GM12878 (cell line): ENCODE results near the gene DOK7. TPM values are rescaled to one million over a fixed set of nuclear protein-coding genes. Genes with fewer than 3 reads are reported as not detected.

Experiments used
- ATAC-seq: fragments of 200-7000 bp; cut with Tn5 transposase; 3 replicates; pipeline ENCODE4 v1.9.1; 2020; ENCODE audit warnings: mild to moderate bottlenecking, moderate library complexity
- BruUV-seq: library from RNA; stranded (reverse); fragments of 400-500 nt; replicated peaks from 2 replicates; lab custom pipeline; 2021; lab: Mats Ljungman, UMichigan
- CTCF ChIA-PET: fragments of 300-600 bp; sonication (Branson Sonifier 250); formaldehyde crosslinking; extraction: SDS; loops from one replicate; lab custom pipeline; 2021; ENCODE audit warnings: inconsistent platforms; lab: Yijun Ruan, JAX
- POLR2A ChIA-PET: fragments of 350-600 bp; formaldehyde crosslinking; extraction: SDS; loops from one replicate; lab custom pipeline; 2021; ENCODE audit warnings: inconsistent platforms; lab: Charles Lee
- RAD21 ChIA-PET: fragments of 300-600 bp; sonication (Branson Sonifier 250); formaldehyde crosslinking; loops from one replicate; lab custom pipeline; 2023; ENCODE audit warnings: antibody characterized with exemption; ENCODE audit not compliant: unreplicated experiment; lab: Charles Lee
- SMC1A ChIA-PET: fragments of 300-600 bp; sonication (Branson Sonifier 250); formaldehyde crosslinking; loops from one replicate; lab custom pipeline; 2023; ENCODE audit not compliant: unreplicated experiment, uncharacterized antibody; lab: Charles Lee
- DNase-seq: peaks from one replicate; pipeline ENCODE4 v3.0.0-alpha.2; 2011; ENCODE audit warnings: low read depth, low spot score
- FAIRE-seq: peaks from 3 replicates; lab custom pipeline; 2011; peaks lifted over from hg19 to GRCh38; lab: Jason Lieb, UNC
- H2AFZ ChIP-seq: 2 replicates; pipeline ENCODE4 v1.6.0; 2011; ENCODE audit warnings: low read depth, low read length, control low read depth; ENCODE audit not compliant: control insufficient read depth
- H3K27ac ChIP-seq: 2 replicates; pipeline ENCODE4 v1.5.1; 2011; ENCODE audit warnings: control low read depth; ENCODE audit not compliant: control insufficient read depth, insufficient read depth
- H3K27me3 ChIP-seq, 2 experiments: replicated peaks in 1 of 2; 2 replicates each; pipeline versions ENCODE4 v1.6.0 to v1.6.1; 2011; ENCODE audit warnings: low read length in 1 of 2; ENCODE audit not compliant: control insufficient read depth in 2 of 2, insufficient read depth in 2 of 2
- H3K36me3 ChIP-seq, 2 experiments: 2 replicates each; pipeline ENCODE4 v1.5.1; 2011; ENCODE audit warnings: low read length in 1 of 2; ENCODE audit not compliant: control insufficient read depth in 2 of 2, insufficient read depth in 2 of 2
- H3K4me1 ChIP-seq: 2 replicates; pipeline ENCODE4 v1.6.1; 2011; ENCODE audit warnings: mild to moderate bottlenecking, low read length, moderate library complexity, mixed read lengths; ENCODE audit not compliant: control insufficient read depth, insufficient read depth
- H3K4me2 ChIP-seq: 2 replicates; pipeline ENCODE4 v1.6.0; 2011; ENCODE audit warnings: control low read depth; ENCODE audit not compliant: control insufficient read depth, insufficient read depth
- H3K4me3 ChIP-seq: fragments of 200-600 bp; sonication (generic); 2 replicates; pipeline ENCODE4 v1.5.1; 2016
- H3K79me2 ChIP-seq: 2 replicates; pipeline ENCODE4 v1.6.0; 2011; ENCODE audit warnings: low read length; ENCODE audit not compliant: control insufficient read depth, insufficient read depth
- H3K9ac ChIP-seq: 2 replicates; pipeline ENCODE4 v1.8.0; 2011; ENCODE audit warnings: low read length, control low read depth, mixed read lengths; ENCODE audit not compliant: control insufficient read depth, insufficient read depth
- H3K9me3 ChIP-seq: replicated peaks from 3 replicates; pipeline ENCODE4 v1.5.1; 2011; ENCODE audit warnings: mild to moderate bottlenecking, low read length; ENCODE audit not compliant: control insufficient read depth, insufficient read depth
- H4K20me1 ChIP-seq: 2 replicates; pipeline ENCODE4 v1.6.0; 2011; ENCODE audit not compliant: control insufficient read depth, insufficient read depth
- CREB1 ChIP-seq: IDR thresholded peaks from 2 replicates; pipeline ENCODE4 v1.6.1; 2012; ENCODE audit warnings: low read depth, mild to moderate bottlenecking, inconsistent platforms
- GABPA ChIP-seq: IDR thresholded peaks from 2 replicates; pipeline ENCODE4 v1.6.1; 2014; ENCODE audit warnings: antibody characterized with exemption, low read depth, mild to moderate bottlenecking, inconsistent platforms
- LARP7 ChIP-seq: fragments of 450-650 bp; IDR thresholded peaks from 2 replicates; pipeline ENCODE4 v1.6.1; 2017; ENCODE audit warnings: mild to moderate bottlenecking
- MEF2A ChIP-seq: IDR thresholded peaks from 2 replicates; pipeline ENCODE4 v1.6.1; 2011; ENCODE audit warnings: low read depth, mild to moderate bottlenecking, low read length, moderate library complexity; ENCODE audit not compliant: insufficient read depth
- MYB ChIP-seq: fragments of 150-350 bp; IDR thresholded peaks from 2 replicates; pipeline ENCODE4 v1.6.1; 2014; ENCODE audit warnings: mild to moderate bottlenecking, low read depth, low read length, borderline replicate concordance
- SUPT20H ChIP-seq: IDR thresholded peaks from 2 replicates; pipeline ENCODE4 v1.6.1; 2011; ENCODE audit warnings: low read depth, mild to moderate bottlenecking, low read length, moderate library complexity, borderline replicate concordance; ENCODE audit not compliant: control insufficient read depth
- WGBS: methylation state at CpG from one replicate; pipeline ENCODE4 v1.1.6; 2016; ENCODE audit warnings: low lambda C conversion rate; ENCODE audit not compliant: insufficient replicate concordance, insufficient coverage; ENCODE audit errors: missing lambda C conversion rate; 5-methylcytosine and 5-hydroxymethylcytosine counted together
- in situ Hi-C: fragments of 300-500 bp; cut with MboI; formaldehyde crosslinking; loops from 9 replicates; pipeline ENCODE4 v1.14.3; 2018; ENCODE audit warnings: mixed read lengths
- intact Hi-C: fragments of 100-400 bp; cut with micrococcal nuclease; formaldehyde crosslinking; loops from one replicate; pipeline ENCODE4 v1.14.2; 2022; ENCODE audit not compliant: unreplicated experiment
- polyA plus RNA-seq, 11 experiments: library from polyadenylated mRNA; depleted of rRNA in 4 of 11; unstranded in 6 of 11; stranded (reverse) in 5 of 11; fragments of >200 nt; fragmentation: Nextera tagmentation in 4 of 11; fragmentation: Illumina TruSeq in 1 of 11; extraction: Ambion mirVana in 4 of 11; extraction: Trizol in 1 of 11; gene quantifications; 1 replicate in 1 of 11; 2 replicates in 10 of 11; pipeline versions ENCODE4 v1.2.1 to v1.2.3, GENCODE V29; 2011 to 2016; ENCODE audit warnings: inconsistent platforms in 2 of 11, missing spikeins in 2 of 11, low read depth in 1 of 11
- total RNA-seq, 4 experiments: library from RNA; depleted of rRNA in 3 of 4; stranded (reverse); fragments of >200 nt in 3 of 4; fragmentation: Illumina TruSeq in 1 of 4; extraction: Trizol in 1 of 4; gene quantifications; 2 replicates each; pipeline versions ENCODE4 v1.2.1 to v1.2.3, GENCODE V29; 2013 to 2021
- TF ChIP-seq, protein P1 (sequence below): fragments of 450-650 bp; IDR thresholded peaks from 2 replicates; pipeline ENCODE4 v1.6.1; 2016; ENCODE audit warnings: mild to moderate bottlenecking, moderate library complexity, borderline replicate concordance
- TF ChIP-seq, protein P2 (sequence below): IDR thresholded peaks from 2 replicates; pipeline ENCODE4 v1.6.1; 2012; ENCODE audit warnings: low read depth, low read length, improper control_type of control experiment

DOK7 gene
- total and polyA plus RNA-seq, 10 of the 15 experiments (the other 5 are each of a cell fraction or from before 2014, with no cell fraction given), result 0.04 to 0.46 (median 0.18) TPM; not detected in 4

DNA sequence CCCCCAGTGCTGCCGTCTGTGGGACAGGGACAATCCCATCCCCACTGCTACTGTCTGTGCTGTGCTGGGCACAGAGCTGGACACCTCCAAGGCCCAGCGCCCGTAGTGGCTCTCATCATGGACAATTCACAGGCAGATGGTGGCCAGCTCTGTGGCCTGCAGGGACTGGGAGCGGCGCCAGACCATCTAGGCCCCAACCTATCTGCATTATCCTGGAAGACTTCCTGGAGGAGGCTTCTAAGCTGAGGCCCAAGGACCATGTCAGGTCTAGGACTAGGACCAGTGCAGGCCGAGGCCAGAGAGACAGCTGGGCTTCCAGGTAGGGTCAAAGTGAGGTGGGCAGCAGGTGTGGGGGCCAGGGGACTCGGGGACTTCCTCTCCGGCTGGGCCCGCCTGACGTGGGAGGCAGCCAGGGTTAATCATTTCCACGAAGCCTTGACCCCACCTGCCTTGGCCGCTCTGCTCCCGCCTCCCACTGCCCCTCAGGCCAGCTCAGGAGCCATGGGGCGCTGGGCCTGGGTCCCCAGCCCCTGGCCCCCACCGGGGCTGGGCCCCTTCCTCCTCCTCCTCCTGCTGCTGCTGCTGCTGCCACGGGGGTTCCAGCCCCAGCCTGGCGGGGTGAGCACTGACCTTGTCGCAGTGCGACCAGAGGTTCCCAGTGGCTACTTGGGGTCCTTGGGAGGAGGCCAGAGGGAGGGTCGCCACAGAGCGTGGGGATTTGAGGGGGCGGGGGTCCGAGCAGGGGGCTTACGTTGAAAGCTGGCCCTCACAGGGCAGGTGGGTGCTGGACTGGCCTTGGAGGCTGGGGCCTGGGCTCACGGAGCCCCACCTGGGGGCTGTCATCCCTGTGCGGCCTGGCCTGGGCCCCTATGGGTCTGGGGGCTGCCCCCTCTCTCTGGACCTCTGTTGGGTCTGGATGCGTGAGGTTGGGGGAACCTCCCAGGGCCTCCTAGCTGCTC, 21.3 kb upstream of the DOK7 start, which contains the start of gene HGFAC:
Gene HGFAC, plus strand, starts transcription at position 468 of the 959 bp plus-strand sequence. Its CDS starts 34 bp downstream, at position 502.
- Histone ChIP-seq H3K9ac (no peak within 1 kb of the TSS), H3K27ac (no peak within 1 kb of the TSS), H3K4me1 (no peaks in the 10 kb centered on the region), H3K9me3 (no peaks in the 10 kb centered on the region), H4K20me1 (no peaks in the 10 kb centered on the region), H2AFZ (no peak within 1 kb of the TSS), H3K79me2 (no peaks in the 10 kb centered on the region), H3K27me3 (no peaks in the 10 kb centered on the region), H3K36me3 (no peaks in the 10 kb centered on the region), H3K4me3 (no peak within 1 kb of the TSS), H3K4me2 (no peak within 1 kb of the TSS)
- BruUV-seq, result no TSS peak
- FAIRE-seq, result no peak
- CTCF ChIA-PET, result interaction anchor here (0.5 to 7.0 kb wide), 6 partner anchors 72 to 1261 kb away, joined by 3 to 81 read pairs (median 4); no protein-coding TSS in a partner anchor
- intact Hi-C loops, result loop anchor here (2.0 kb wide), 1 partner anchor 335 kb away; no protein-coding TSS in a partner anchor
- WGBS, result 39% methylated on average over 20 of the region's 27 CpGs
- no peak for ATAC-seq
- in situ Hi-C loops, result loop anchor here (10.0 kb wide), 1 partner anchor 337 kb away; no protein-coding TSS in a partner anchor
- RAD21 ChIA-PET, result interaction anchor here (1.0 to 2.6 kb wide), 2 partner anchors 49 to 96 kb away, joined by 3 to 16 read pairs; no protein-coding TSS in a partner anchor
- POLR2A ChIA-PET, result interaction anchor here (0.9 to 1.1 kb wide), 2 partner anchors 94 to 95 kb away, joined by 3 read pairs; no protein-coding TSS in a partner anchor
- SMC1A ChIA-PET, result interaction anchor here (5.8 kb wide), 1 partner anchor 96 kb away, joined by 35 read pairs; no protein-coding TSS in a partner anchor
- no peak for DNase-seq
- TF ChIP-seq CREB1, result no peak
- TF ChIP-seq, protein P1, sequence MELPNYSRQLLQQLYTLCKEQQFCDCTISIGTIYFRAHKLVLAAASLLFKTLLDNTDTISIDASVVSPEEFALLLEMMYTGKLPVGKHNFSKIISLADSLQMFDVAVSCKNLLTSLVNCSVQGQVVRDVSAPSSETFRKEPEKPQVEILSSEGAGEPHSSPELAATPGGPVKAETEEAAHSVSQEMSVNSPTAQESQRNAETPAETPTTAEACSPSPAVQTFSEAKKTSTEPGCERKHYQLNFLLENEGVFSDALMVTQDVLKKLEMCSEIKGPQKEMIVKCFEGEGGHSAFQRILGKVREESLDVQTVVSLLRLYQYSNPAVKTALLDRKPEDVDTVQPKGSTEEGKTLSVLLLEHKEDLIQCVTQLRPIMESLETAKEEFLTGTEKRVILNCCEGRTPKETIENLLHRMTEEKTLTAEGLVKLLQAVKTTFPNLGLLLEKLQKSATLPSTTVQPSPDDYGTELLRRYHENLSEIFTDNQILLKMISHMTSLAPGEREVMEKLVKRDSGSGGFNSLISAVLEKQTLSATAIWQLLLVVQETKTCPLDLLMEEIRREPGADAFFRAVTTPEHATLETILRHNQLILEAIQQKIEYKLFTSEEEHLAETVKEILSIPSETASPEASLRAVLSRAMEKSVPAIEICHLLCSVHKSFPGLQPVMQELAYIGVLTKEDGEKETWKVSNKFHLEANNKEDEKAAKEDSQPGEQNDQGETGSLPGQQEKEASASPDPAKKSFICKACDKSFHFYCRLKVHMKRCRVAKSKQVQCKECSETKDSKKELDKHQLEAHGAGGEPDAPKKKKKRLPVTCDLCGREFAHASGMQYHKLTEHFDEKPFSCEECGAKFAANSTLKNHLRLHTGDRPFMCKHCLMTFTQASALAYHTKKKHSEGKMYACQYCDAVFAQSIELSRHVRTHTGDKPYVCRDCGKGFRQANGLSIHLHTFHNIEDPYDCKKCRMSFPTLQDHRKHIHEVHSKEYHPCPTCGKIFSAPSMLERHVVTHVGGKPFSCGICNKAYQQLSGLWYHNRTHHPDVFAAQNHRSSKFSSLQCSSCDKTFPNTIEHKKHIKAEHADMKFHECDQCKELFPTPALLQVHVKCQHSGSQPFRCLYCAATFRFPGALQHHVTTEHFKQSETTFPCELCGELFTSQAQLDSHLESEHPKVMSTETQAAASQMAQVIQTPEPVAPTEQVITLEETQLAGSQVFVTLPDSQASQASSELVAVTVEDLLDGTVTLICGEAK, result no peak
- no peak for TF ChIP-seq SUPT20H
- TF ChIP-seq MYB, result no peak
- no peak for TF ChIP-seq LARP7
- no peak for TF ChIP-seq MEF2A
- TF ChIP-seq, protein P2, sequence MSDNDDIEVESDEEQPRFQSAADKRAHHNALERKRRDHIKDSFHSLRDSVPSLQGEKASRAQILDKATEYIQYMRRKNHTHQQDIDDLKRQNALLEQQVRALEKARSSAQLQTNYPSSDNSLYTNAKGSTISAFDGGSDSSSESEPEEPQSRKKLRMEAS, result no peak
- no peak for TF ChIP-seq GABPA
